A549 treated with AZD2906 at 1 μM for 4 hours (cell line): ENCODE results near the gene DNLZ. TPM values are rescaled to one million over a fixed set of nuclear protein-coding genes. Genes with fewer than 3 reads are reported as not detected.

ENCODE experiments used
- total RNA-seq: library from RNA; stranded (reverse); fragments of 200-300 nt; extraction: Qiagen RNA extraction; gene quantifications from 5 replicates; pipeline ENCODE4 v1.2.3, GENCODE V29; 2022

The DNLZ gene
- 22.3 to 40.6 TPM (median 37.1 TPM) in 5 replicates for total RNA-seq

DNA sequence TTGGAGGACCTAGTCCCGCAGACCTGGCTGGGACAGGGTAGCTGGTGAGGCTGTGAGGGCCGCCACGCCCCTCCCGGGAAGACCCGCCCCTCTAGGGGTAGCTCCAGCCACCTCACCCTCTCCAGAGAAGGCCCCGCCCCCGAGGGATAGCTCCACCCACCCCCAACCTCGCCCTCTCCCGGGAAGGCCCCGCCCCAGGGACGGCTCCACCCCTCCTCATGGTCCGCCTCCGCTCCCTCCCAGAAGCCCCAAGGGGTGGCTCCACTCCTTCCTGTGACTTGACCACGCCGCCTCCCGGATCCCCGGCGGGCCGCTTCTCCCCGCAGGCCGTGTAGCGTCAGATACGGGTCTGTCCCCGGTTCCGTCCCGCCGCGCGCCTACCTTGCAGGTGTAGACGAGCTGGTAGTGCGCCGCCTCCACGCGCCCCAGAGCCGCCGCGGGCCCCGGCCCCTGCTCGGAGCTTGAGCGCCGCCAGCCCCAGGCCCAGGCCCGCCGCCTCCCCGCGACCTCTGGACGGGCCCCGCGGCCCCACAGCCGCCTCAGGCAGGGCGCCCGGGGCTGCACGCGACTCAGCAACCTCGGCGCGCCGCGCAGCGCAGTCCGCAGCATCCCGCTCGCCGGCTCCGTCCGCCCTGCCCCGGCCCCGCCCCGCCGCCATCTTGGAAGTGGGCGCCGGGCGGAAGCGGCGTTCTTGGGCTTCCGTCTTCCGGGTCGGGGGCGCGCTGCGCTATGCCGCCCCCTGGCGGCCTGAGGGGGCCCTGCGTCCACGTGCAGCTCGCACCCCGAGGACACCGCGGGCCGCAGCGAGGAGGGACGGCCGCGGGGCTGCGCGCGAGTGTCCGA is at the start of gene DNLZ:
Gene DNLZ, minus strand, starts transcription at position 639 of the 843 bp plus-strand sequence. Its CDS starts 30 bp downstream, at position 609.

DNA sequence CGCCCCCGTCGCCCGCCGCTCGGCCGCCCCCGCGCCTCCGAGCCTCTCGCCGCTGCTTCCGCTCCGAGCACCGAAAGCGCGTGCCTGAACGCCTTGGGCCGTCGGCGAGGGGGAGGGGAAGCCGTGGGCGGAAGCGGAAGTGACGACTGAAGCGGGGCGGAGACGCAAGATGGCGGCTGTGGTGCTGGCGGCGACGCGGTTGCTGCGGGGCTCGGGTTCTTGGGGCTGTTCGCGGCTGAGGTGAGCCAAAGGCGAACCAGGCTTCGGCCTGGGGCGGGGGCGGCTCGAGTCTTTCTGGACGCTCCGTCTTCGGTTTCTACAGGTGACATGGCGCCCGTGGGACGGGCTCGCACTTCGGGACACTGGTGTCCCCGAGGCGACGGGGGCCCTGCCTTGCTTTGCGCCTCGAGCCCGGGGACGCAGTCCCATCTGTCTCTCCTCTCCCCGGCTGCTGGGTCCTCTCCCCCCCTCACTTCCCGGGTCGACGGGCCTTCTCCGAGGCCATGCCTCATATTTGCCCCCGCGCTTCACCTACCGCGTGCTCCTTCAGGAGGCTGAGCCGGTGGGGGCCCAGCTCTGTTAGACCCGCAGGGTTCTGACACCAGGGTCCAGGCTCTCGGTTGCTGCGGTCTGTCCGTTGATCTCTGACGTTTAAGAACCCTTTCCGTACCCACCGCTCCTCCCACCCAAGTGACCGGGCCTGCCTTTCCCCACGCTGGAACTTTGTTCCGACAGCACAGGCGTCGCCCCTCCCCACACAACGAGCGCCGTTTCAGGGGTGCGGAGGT is 47.1 kb upstream of the DNLZ start, which contains the start of the genes ENTR1 and PMPCA:
Gene ENTR1, minus strand, starts transcription at position 115 of the 788 bp plus-strand sequence. CDS start 217 bp downstream, outside the sequence.
Gene PMPCA, plus strand, starts transcription at position 159 of the 788 bp plus-strand sequence. Its CDS starts 11 bp downstream, at position 170.

DNA sequence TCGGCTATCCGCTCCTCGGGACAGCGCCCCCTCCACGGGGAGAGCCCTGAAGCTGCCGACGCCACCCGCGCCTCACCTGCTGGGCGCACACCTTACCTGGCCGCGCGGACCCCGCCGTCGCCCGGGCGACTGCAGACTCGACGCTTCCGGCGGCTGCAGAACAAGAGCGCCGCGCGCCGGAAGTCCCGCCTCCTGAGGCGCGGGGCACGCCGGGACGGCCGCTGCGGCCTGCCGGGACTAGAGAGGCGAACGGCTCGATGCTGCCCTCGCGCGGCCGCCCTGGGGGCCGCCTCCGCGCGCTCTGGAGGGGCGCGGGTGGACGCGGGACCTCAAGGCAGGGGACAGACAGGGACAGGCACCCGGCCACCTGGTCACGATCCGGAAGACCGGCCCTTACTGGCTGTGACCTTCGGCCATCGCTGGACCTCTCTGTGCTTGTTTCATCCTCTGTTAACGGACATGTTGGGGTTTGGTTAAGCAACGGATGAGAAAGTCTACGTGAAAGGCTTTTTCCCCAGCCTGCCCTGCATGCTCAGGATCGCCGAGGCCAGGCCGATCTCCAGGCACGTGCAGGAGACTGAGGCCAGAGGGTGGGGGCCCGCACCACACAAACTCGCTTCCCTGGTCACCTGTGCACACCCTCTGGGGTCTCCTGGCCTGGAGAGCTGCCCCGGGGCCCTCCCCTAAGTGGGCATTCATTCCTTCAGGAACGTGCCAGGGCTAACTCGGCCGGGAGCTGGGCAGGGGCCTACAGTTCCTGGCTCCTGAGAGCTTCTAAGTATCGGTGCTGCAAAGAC is 36.7 kb upstream of the DNLZ start, which contains the start of gene SNAPC4:
Gene SNAPC4, minus strand, starts transcription at position 133 of the 797 bp plus-strand sequence. CDS start 1,742 bp downstream, outside the sequence.

DNA sequence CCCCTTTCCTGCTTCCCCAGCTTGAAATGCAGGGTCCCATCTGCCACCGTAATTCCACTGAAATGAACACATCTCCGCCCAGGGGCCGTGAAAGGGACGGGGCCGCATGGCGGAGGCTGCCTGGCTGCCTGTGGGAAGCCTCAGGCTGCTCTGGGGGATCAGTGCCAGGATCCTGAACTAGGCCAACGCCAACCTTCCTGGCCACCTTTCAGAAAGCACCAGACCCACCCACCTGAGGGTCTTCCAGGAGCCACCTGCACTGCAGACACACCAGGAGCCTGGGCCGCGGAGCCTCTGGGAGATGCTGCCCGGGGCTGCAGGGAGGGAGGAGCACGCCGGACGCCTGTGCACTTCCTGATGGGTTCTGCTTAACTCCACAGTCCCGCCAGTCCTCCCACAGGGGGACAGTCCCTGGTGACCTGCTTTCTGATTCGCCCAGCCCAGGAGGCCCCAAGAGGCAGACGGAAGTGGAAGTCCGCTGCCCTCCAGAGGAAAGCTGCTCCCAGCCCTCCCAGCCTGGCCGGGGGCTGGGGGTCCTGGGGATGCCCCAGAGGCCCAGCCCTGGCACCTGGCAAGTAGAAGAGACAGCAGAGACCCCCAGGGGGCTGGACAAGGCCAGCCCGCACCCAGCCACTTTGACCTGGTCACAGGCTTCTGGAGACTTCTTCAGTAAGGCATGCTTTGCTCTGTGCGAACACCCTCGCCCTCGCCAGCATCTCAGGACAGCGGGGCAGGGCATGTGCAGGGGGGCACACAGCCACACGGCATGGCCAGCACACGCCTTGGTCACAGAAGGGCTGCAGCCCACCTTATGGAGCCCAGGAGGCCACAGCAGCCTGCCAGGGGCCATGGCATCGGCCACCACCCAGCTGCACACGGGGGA is 10.0 kb upstream of the DNLZ start, which contains the start of gene CARD9:
Gene CARD9, minus strand, starts transcription at position 370 of the 883 bp plus-strand sequence. CDS start 1,591 bp downstream, outside the sequence.

DNA sequence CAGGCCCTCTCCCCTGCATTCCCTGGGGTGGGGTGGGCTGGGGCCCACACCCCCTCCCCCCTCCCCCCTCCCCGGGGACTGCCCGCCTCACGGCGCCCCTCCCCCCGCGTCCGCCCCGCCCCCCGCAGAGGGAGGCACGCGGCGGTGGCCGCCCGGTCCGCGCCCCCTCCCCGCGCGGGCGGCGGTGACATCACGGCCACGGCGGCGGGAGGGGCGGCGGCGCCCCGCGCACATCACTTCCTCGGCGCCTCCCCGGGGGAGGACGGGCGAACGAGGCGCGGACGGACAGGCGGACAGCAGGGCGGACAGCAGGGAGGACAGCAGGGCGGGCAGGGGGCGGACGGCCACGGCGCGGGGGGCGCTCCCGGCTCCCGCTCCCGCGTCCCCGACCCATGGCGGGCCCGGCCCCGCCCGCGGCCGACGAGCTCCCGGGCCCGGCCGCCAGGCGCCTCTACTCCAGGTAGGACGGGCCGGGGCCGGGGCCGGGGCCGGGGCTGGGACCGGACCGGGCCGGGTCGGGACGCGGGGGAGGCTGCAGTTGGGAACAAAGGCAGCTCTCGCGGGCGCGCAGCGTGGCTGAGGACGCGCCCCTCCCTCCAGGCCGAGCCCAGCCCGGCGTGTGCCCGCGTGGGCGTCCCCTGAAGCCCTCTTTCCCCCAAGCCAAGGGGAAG is 36.1 kb downstream of the DNLZ start, which contains the start of gene GPSM1:
Gene GPSM1, plus strand, starts transcription at position 236 of the 671 bp plus-strand sequence. Its CDS starts 157 bp downstream, at position 393.

Other genes starting within 250 kb of the DNLZ start
- gene TMEM250, start 244.9 kb downstream of the DNLZ start, total RNA-seq: 34.3 to 49.7 TPM (median 46.6 TPM) in 5 replicates
- gene LHX3, start 158.6 kb downstream of the DNLZ start, total RNA-seq: 0.07 to 0.08 TPM (median 0.08 TPM) in 4 of 5 replicates, not detected in the other
- gene QSOX2, start 117.9 kb downstream of the DNLZ start, total RNA-seq: 23.2 to 26.8 TPM (median 25.2 TPM) in 5 replicates
- 0.01 to 0.03 TPM (median 0.03 TPM) in 3 of 5 replicates, not detected in the others for gene CCDC187, start 59.6 kb downstream of the DNLZ start, total RNA-seq
- gene GPSM1, start 36.2 kb downstream of the DNLZ start, total RNA-seq: 9.6 to 16.0 TPM (median 14.4 TPM) in 5 replicates
- gene CARD9, start 9.9 kb upstream of the DNLZ start, total RNA-seq: 0.45 to 2.1 TPM (median 1.1 TPM) in 5 replicates
- gene SNAPC4, start 36.4 kb upstream of the DNLZ start, total RNA-seq: 10.4 to 12.4 TPM (median 11.7 TPM) in 5 replicates
- gene ENTR1, start 46.9 kb upstream of the DNLZ start, total RNA-seq: 58.8 to 68.5 TPM (median 67.1 TPM) in 5 replicates
- gene PMPCA, start 46.9 kb upstream of the DNLZ start, total RNA-seq: 76.9 to 119 TPM (median 80.6 TPM) in 5 replicates
- gene INPP5E, start 76.1 kb upstream of the DNLZ start, total RNA-seq: 13.7 to 23.1 TPM (median 20.4 TPM) in 5 replicates
- 53.0 to 62.2 TPM (median 56.8 TPM) in 5 replicates for gene SEC16A, start 119.3 kb upstream of the DNLZ start, total RNA-seq
- 9.4 to 12.4 TPM (median 11.2 TPM) in 5 replicates for gene NOTCH1, start 182.3 kb upstream of the DNLZ start, total RNA-seq